ENCODE data around the gene SRP54. TPM values are rescaled to one million over a fixed set of nuclear protein-coding genes. Genes with fewer than 3 reads are reported as not detected.
"Not testable (repeated sequence)": the region's sequence is repeated elsewhere in the genome, so short reads cannot be mapped to it uniquely, and the experiment has no call there.

Gene SRP54
- total RNA-seq, 1 donor from 2014 or later = 74.0 TPM

GRCh38 chr14:34956931-34957330 lies 25.9 kb upstream of the SRP54 start:
- DNase-seq (ENCODE audit: low read depth) = no peak
- H4K20me1 ChIP-seq (ENCODE audit: insufficient read depth, low read length) = no peaks in the 10 kb centered on the region
- Mint-ChIP-seq H3K4me3 (ENCODE audit: unreplicated experiment) (no peak overlapping the region), H3K9me3 (ENCODE audit: unreplicated experiment) (no peaks in the 10 kb centered on the region), H3K27me3 (ENCODE audit: low read depth, unreplicated experiment) (no peaks in the 10 kb centered on the region), H3K27ac (ENCODE audit: unreplicated experiment) (no peak overlapping the region), H3K4me1 (ENCODE audit: low read depth, unreplicated experiment) (no peaks in the 10 kb centered on the region), H3K36me3 (ENCODE audit: low read depth, unreplicated experiment) (peaks cover 10% of the 10 kb centered on the region)
- H3K9ac ChIP-seq (ENCODE audit: low read length) = no peak overlapping the region
- H3K27ac ChIP-seq (ENCODE audit: low read depth, low read length) = no peak overlapping the region
- no peak for FAIRE-seq
- H3K36me3 ChIP-seq (ENCODE audit: insufficient read depth, low read length) = no peaks in the 10 kb centered on the region
- TF ChIP-seq EZH2 (IDR thresholded peaks at IDR 0.05; ENCODE audit: insufficient read depth, low read length) = no peak
- no peak for TF ChIP-seq CTCF (IDR thresholded peaks at IDR 0.05; ENCODE audit: insufficient read depth, low read depth, low read length)
- H3K4me2 ChIP-seq (ENCODE audit: low read length) = no peak overlapping the region
- H3K9me3 ChIP-seq (ENCODE audit: insufficient read depth, low read depth, low read length) = no peaks in the 10 kb centered on the region
- H2AFZ ChIP-seq (ENCODE audit: low read depth, low read length) = no peak overlapping the region
- no peaks in the 10 kb centered on the region for H3K4me1 ChIP-seq (ENCODE audit: insufficient read depth, low read length)
- no peaks in the 10 kb centered on the region for H3K79me2 ChIP-seq (ENCODE audit: insufficient read depth, low read length)
- no peak overlapping the region for H3K4me3 ChIP-seq (ENCODE audit: insufficient read depth, low read depth, low read length)
- no peaks in the 10 kb centered on the region for H3K27me3 ChIP-seq (ENCODE audit: insufficient read depth, low read length)

GRCh38 chr14:34957771-34958286 lies 25.0 kb upstream of the SRP54 start:
- H3K4me1 ChIP-seq (ENCODE audit: insufficient read depth, low read length) = no peaks in the 10 kb centered on the region
- no peak overlapping the region for H3K4me3 ChIP-seq (ENCODE audit: insufficient read depth, low read depth, low read length)
- no peak overlapping the region for H3K9ac ChIP-seq (ENCODE audit: low read length)
- no peaks in the 10 kb centered on the region for H3K27me3 Mint-ChIP-seq (ENCODE audit: low read depth, unreplicated experiment)
- H3K9me3 Mint-ChIP-seq (ENCODE audit: unreplicated experiment) = no peaks in the 10 kb centered on the region
- H2AFZ ChIP-seq (ENCODE audit: low read depth, low read length) = no peak overlapping the region
- H3K79me2 ChIP-seq (ENCODE audit: insufficient read depth, low read length) = no peaks in the 10 kb centered on the region
- no peak overlapping the region for H3K27ac ChIP-seq (ENCODE audit: low read depth, low read length)
- peaks cover 10% of the 10 kb centered on the region for H3K36me3 Mint-ChIP-seq (ENCODE audit: low read depth, unreplicated experiment)
- FAIRE-seq (no peak), DNase-seq (ENCODE audit: low read depth) (no peak)
- H3K27ac Mint-ChIP-seq (ENCODE audit: unreplicated experiment) = no peak overlapping the region
- H3K4me3 Mint-ChIP-seq (ENCODE audit: unreplicated experiment) = no peak overlapping the region
- TF ChIP-seq EZH2 (IDR thresholded peaks at IDR 0.05; ENCODE audit: insufficient read depth, low read length) (no peak), CTCF (IDR thresholded peaks at IDR 0.05; ENCODE audit: insufficient read depth, low read depth, low read length) (no peak)
- no peaks in the 10 kb centered on the region for H4K20me1 ChIP-seq (ENCODE audit: insufficient read depth, low read length)
- H3K9me3 ChIP-seq (ENCODE audit: insufficient read depth, low read depth, low read length) = no peaks in the 10 kb centered on the region
- H3K4me2 ChIP-seq (ENCODE audit: low read length) = no peak overlapping the region
- H3K27me3 ChIP-seq (ENCODE audit: insufficient read depth, low read length) = no peaks in the 10 kb centered on the region
- no peaks in the 10 kb centered on the region for H3K4me1 Mint-ChIP-seq (ENCODE audit: low read depth, unreplicated experiment)
- no peaks in the 10 kb centered on the region for H3K36me3 ChIP-seq (ENCODE audit: insufficient read depth, low read length)

- H3K36me3 Mint-ChIP-seq (ENCODE audit: low read depth, unreplicated experiment); H3K4me1 Mint-ChIP-seq (ENCODE audit: low read depth, unreplicated experiment); H3K79me2 ChIP-seq (ENCODE audit: insufficient read depth, low read length); H3K27ac ChIP-seq (ENCODE audit: low read depth, low read length); DNase-seq (ENCODE audit: low read depth); FAIRE-seq; H3K4me1 ChIP-seq (ENCODE audit: insufficient read depth, low read length); H3K9me3 Mint-ChIP-seq (ENCODE audit: unreplicated experiment); H3K4me2 ChIP-seq (ENCODE audit: low read length); H3K27ac Mint-ChIP-seq (ENCODE audit: unreplicated experiment); H3K9me3 ChIP-seq (ENCODE audit: insufficient read depth, low read depth, low read length); H3K4me3 ChIP-seq (ENCODE audit: insufficient read depth, low read depth, low read length); H3K27me3 Mint-ChIP-seq (ENCODE audit: low read depth, unreplicated experiment); H3K4me3 Mint-ChIP-seq (ENCODE audit: unreplicated experiment); H4K20me1 ChIP-seq (ENCODE audit: insufficient read depth, low read length); H3K9ac ChIP-seq (ENCODE audit: low read length); H2AFZ ChIP-seq (ENCODE audit: low read depth, low read length); H3K27me3 ChIP-seq (ENCODE audit: insufficient read depth, low read length); H3K36me3 ChIP-seq (ENCODE audit: insufficient read depth, low read length): not testable (repeated sequence)
Measured at GRCh38 chr14:34962106-34962505, 20.7 kb upstream of the SRP54 start.
